Measurements from ENCODE around the gene SLC25A45. TPM values are rescaled to one million over a fixed set of nuclear protein-coding genes. Genes with fewer than 3 reads are reported as not detected.

SLC25A45 gene
- total and polyA plus RNA-seq, 2 of the 4 experiments (the other 2 are of a cell fraction), result 0.72 to 1.2 TPM

DNA sequence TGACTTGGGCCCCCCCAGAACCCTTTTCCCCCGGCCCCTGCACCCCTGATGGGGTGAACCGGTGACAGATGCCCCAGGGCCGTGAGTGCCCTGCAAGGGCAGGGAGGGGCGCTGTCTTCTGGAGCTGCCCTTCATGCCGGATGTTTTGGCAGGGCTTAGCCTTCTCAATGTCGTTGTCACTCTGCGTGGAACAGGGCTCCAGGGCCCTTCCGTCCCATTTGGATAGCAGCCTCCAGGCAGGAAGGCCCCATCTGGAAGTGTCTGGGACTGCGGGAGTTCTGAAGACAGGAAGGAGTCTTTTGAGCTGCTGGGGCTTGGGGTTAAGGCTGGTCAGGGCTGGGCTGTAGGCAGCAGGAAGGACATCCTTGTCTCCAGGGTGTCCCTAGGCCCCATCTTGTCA lies 8.6 kb upstream of the SLC25A45 start:
- in situ Hi-C loops (cut with MboI; ENCODE audit: low sequenced_read_pairs) (no loop called here), intact Hi-C loops (cut with micrococcal nuclease) (no loop called here), dilution Hi-C loops (cut with HindIII; ENCODE audit: low sequenced_read_pairs, unreplicated experiment) (no loop called here)
- Histone ChIP-seq H2BK120ac (ENCODE audit: low read depth, low read length) (peak overlapping the region; percentile 59), H2AK9ac (replicated peaks; ENCODE audit: low read depth, low read length, poor library complexity) (peak overlapping the region; percentile 96), H3K4me2 (ENCODE audit: low read depth, low read length) (peak overlapping the region; percentile 60), H3K4me3 (ENCODE audit: insufficient read depth, low read depth, low read length) (no peak overlapping the region), H3K27me3 (ENCODE audit: control insufficient read depth, insufficient read depth, low read length) (no peaks in the 10 kb centered on the region), H3K4ac (ENCODE audit: low read depth, low read length) (peak overlapping the region; percentile 80), H2AK5ac (ENCODE audit: low read depth, low read length) (peak overlapping the region; percentile 98), H2BK15ac (ENCODE audit: low read depth, low read length) (0 out of 3 replicates have a peak overlapping the region, but pooled peaks have one; percentile 2), H3K79me1 (ENCODE audit: low read depth in 1 of 2, low read length in 2 of 2) (peaks cover 25 to 82% of the 10 kb centered on the region in 2 experiments), H2BK5ac (ENCODE audit: low read depth, low read length, poor library complexity, severe bottlenecking) (peak overlapping the region; percentile 41), H3K9me3 (ENCODE audit: control insufficient read depth, insufficient read depth, low read length) (no peaks in the 10 kb centered on the region), H4K8ac (ENCODE audit: low read depth in 2 of 2, low read length in 2 of 2) (peak overlapping the region; percentile 18 to 92; a peak in 3 of 4 replicates), H4K91ac (ENCODE audit: insufficient read depth, low read depth, low read length) (peak overlapping the region; percentile 72), H3K27ac (ENCODE audit: insufficient read depth, low read length) (peak overlapping the region; percentile 73), H3K56ac (ENCODE audit: extremely low read depth, insufficient read depth, low read length) (no peak overlapping the region), H3K23ac (ENCODE audit: low read depth, low read length) (peak overlapping the region; percentile 43; the same call in 1 of the 2 replicates), H4K20me1 (ENCODE audit: insufficient read depth, low read length) (peaks cover 8% of the 10 kb centered on the region; the same call in 1 of the 2 replicates), H3K36me3 (ENCODE audit: control insufficient read depth, insufficient read depth, low read length) (peaks cover 32% of the 10 kb centered on the region; the same call in 1 of the 2 replicates), H2BK20ac (ENCODE audit: low read depth, low read length) (no peak overlapping the region), H3K9ac (ENCODE audit: low read depth, low read length) (peak overlapping the region; percentile 10; the same call in 1 of the 2 replicates), H3K9me1 (ENCODE audit: insufficient read depth, low read length) (peaks cover 14% of the 10 kb centered on the region), H3K14ac (replicated peaks; ENCODE audit: low read depth, low read length) (peak overlapping the region; percentile 79), H4K5ac (ENCODE audit: low read depth, low read length) (peak overlapping the region; percentile 51; the same call in 1 of the 2 replicates), H3K18ac (ENCODE audit: low read depth, low read length) (no peak overlapping the region), H3K4me1 (ENCODE audit: control insufficient read depth, insufficient read depth, low read length) (peaks cover 25% of the 10 kb centered on the region), H2AFZ (replicated peaks; ENCODE audit: low read length, poor library complexity) (peak overlapping the region; percentile 65)
- DNase-seq (peak; percentile 37), ATAC-seq (ENCODE audit: low read depth) (peak; percentile 6; the same call in 1 of the 2 replicates)
- 30% methylated on average over 3 of the region's 9 CpGs; no CpG with 5 or more reads in 1 of the 2 experiments for WGBS, 2 experiments (ENCODE audit: extremely low coverage in 2 of 2, insufficient read length in 1 of 2)
- CTCF ChIA-PET, result no interaction called here
- BruUV-seq (replicated peaks), result no TSS peak
- POLR2A ChIA-PET (ENCODE audit: unreplicated experiment), result interaction anchor here (0.6 to 1.5 kb wide), 2 partner anchors 20 to 33 kb away, joined by 7 to 9 read pairs; no protein-coding TSS in a partner anchor
- TF ChIP-seq NFE2L2 (IDR thresholded peaks at IDR 0.05; ENCODE audit: low read depth, low read length), result no peak
- TF ChIP-seq, protein P1, sequence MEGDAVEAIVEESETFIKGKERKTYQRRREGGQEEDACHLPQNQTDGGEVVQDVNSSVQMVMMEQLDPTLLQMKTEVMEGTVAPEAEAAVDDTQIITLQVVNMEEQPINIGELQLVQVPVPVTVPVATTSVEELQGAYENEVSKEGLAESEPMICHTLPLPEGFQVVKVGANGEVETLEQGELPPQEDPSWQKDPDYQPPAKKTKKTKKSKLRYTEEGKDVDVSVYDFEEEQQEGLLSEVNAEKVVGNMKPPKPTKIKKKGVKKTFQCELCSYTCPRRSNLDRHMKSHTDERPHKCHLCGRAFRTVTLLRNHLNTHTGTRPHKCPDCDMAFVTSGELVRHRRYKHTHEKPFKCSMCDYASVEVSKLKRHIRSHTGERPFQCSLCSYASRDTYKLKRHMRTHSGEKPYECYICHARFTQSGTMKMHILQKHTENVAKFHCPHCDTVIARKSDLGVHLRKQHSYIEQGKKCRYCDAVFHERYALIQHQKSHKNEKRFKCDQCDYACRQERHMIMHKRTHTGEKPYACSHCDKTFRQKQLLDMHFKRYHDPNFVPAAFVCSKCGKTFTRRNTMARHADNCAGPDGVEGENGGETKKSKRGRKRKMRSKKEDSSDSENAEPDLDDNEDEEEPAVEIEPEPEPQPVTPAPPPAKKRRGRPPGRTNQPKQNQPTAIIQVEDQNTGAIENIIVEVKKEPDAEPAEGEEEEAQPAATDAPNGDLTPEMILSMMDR (conservative IDR thresholded peaks at IDR 0.05; ENCODE audit: low read depth, low read length), result peak; percentile 13; the same call in 1 of the 2 replicates
